ENCODE measurements around the gene B3GNT3.

Gene B3GNT3

DNA sequence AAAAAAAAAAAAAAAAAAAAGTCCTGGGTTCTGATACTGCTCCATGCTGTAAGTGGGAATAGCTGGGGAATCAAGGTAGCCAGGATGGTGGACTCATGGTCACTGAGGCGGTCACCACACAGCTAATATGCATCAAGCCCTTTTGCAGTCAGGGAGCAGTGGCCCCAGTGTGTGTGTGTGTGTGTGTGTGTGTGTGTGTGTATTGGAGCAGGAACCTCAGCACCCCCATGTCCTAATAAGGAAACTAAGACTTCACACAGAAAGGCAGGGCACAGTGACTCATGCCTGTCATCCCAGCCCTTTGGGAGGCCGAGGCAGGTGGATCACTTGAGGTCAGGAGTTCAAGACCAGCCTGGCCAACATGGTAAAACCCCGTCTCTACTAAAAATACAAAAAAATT lies 12.0 kb downstream of the B3GNT3 start:
- Histone ChIP-seq H3K27me3 (replicated peaks; ENCODE audit: insufficient read depth, low read length) (peaks cover 70% of the 10 kb centered on the region), H3K79me2 (ENCODE audit: low read length) (no peaks in the 10 kb centered on the region)
- TF ChIP-seq, protein P1, sequence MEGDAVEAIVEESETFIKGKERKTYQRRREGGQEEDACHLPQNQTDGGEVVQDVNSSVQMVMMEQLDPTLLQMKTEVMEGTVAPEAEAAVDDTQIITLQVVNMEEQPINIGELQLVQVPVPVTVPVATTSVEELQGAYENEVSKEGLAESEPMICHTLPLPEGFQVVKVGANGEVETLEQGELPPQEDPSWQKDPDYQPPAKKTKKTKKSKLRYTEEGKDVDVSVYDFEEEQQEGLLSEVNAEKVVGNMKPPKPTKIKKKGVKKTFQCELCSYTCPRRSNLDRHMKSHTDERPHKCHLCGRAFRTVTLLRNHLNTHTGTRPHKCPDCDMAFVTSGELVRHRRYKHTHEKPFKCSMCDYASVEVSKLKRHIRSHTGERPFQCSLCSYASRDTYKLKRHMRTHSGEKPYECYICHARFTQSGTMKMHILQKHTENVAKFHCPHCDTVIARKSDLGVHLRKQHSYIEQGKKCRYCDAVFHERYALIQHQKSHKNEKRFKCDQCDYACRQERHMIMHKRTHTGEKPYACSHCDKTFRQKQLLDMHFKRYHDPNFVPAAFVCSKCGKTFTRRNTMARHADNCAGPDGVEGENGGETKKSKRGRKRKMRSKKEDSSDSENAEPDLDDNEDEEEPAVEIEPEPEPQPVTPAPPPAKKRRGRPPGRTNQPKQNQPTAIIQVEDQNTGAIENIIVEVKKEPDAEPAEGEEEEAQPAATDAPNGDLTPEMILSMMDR (IDR thresholded peaks at IDR 0.05; ENCODE audit: low read length) = no peak
- TF ChIP-seq EZH2phosphoT487 (IDR thresholded peaks at IDR 0.05; ENCODE audit: low read length) (no peak), EZH2 (optimal IDR thresholded peaks at IDR 0.05; ENCODE audit: low read depth, low read length) (no peak)

DNA sequence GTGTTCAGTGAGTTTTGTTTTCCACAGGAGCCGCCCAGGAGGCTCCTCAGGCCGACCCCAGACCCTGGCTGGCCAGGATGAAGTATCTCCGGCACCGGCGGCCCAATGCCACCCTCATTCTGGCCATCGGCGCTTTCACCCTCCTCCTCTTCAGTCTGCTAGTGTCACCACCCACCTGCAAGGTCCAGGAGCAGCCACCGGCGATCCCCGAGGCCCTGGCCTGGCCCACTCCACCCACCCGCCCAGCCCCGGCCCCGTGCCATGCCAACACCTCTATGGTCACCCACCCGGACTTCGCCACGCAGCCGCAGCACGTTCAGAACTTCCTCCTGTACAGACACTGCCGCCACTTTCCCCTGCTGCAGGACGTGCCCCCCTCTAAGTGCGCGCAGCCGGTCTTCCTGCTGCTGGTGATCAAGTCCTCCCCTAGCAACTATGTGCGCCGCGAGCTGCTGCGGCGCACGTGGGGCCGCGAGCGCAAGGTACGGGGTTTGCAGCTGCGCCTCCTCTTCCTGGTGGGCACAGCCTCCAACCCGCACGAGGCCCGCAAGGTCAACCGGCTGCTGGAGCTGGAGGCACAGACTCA lies 12.9 kb downstream of the B3GNT3 start:
- TF ChIP-seq EZH2 (optimal IDR thresholded peaks at IDR 0.05; ENCODE audit: low read depth, low read length) (no peak), EZH2phosphoT487 (IDR thresholded peaks at IDR 0.05; ENCODE audit: low read length) (no peak)
- TF ChIP-seq, protein P1 (IDR thresholded peaks at IDR 0.05; ENCODE audit: low read length) = no peak
- no peak for DNase-seq
- Histone ChIP-seq H3K27ac (ENCODE audit: low read length) (no peak overlapping the region), H3K27me3 (replicated peaks; ENCODE audit: insufficient read depth, low read length) (peaks cover 70% of the 10 kb centered on the region), H3K4me1 (ENCODE audit: low read length) (no peaks in the 10 kb centered on the region), H3K4me2 (ENCODE audit: low read depth, low read length) (no peak overlapping the region), H4K20me1 (ENCODE audit: insufficient read depth, low read length) (no peaks in the 10 kb centered on the region), H3K9me2 (replicated peaks; ENCODE audit: insufficient read depth, low read length) (no peaks in the 10 kb centered on the region), H3F3A (ENCODE audit: insufficient read depth, low read length) (no peaks in the 10 kb centered on the region), H3K4me3 (ENCODE audit: low read length) (no peak overlapping the region), H3K79me2 (ENCODE audit: low read length) (no peaks in the 10 kb centered on the region), H3K9ac (ENCODE audit: low read length) (no peak overlapping the region), H2AFZ (ENCODE audit: low read length) (no peak overlapping the region), H3K9me3 (replicated peaks; ENCODE audit: insufficient read depth, low read length) (no peaks in the 10 kb centered on the region), H3K36me3 (replicated peaks; ENCODE audit: insufficient read depth, low read length) (no peaks in the 10 kb centered on the region)

More for the DNA sequence above, 12.0 kb downstream of the B3GNT3 start:
- no peak overlapping the region for H3K9ac ChIP-seq (ENCODE audit: low read length)
- H3K9me3 ChIP-seq (replicated peaks; ENCODE audit: insufficient read depth, low read length) = no peaks in the 10 kb centered on the region
- H3F3A ChIP-seq (ENCODE audit: insufficient read depth, low read length) = no peaks in the 10 kb centered on the region
- no peak overlapping the region for H3K4me3 ChIP-seq (ENCODE audit: low read length)
- no peak overlapping the region for H3K4me2 ChIP-seq (ENCODE audit: low read depth, low read length)
- H3K36me3 ChIP-seq (replicated peaks; ENCODE audit: insufficient read depth, low read length) = no peaks in the 10 kb centered on the region
- no peaks in the 10 kb centered on the region for H3K9me2 ChIP-seq (replicated peaks; ENCODE audit: insufficient read depth, low read length)
- no peaks in the 10 kb centered on the region for H3K4me1 ChIP-seq (ENCODE audit: low read length)
- no peak overlapping the region for H2AFZ ChIP-seq (ENCODE audit: low read length)
- no peak overlapping the region for H3K27ac ChIP-seq (ENCODE audit: low read length)
- no peaks in the 10 kb centered on the region for H4K20me1 ChIP-seq (ENCODE audit: insufficient read depth, low read length)
- DNase-seq = no peak

DNA sequence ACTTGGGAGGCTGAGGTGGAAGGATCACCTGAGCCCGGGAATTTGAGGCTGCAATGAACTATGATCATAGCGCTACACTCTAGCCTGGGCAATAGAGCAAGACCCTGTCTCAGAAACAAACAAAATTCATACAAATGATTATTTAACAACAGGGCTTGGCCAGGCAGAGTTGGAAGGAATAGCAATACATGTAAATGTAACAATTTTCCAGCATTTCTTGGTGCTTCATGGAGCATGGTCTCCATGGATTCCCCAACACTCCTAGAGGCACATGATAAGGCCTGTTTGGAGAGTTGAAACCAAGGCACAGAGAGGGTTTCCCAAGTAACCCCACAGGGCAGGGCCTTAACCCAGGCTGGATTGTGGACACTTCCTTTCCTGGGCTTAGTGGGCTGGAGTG lies 16.2 kb downstream of the B3GNT3 start:
- H3K4me2 ChIP-seq (ENCODE audit: low read depth, low read length) = no peak overlapping the region
- no peaks in the 10 kb centered on the region for H3K9me2 ChIP-seq (replicated peaks; ENCODE audit: insufficient read depth, low read length)
- no peaks in the 10 kb centered on the region for H4K20me1 ChIP-seq (ENCODE audit: insufficient read depth, low read length)

More for the DNA sequence above, 16.2 kb downstream of the B3GNT3 start:
- DNase-seq = no peak
- Histone ChIP-seq H2AFZ (ENCODE audit: low read length) (no peak overlapping the region), H3K9ac (ENCODE audit: low read length) (no peak overlapping the region), H3F3A (ENCODE audit: insufficient read depth, low read length) (no peaks in the 10 kb centered on the region), H3K36me3 (replicated peaks; ENCODE audit: insufficient read depth, low read length) (no peaks in the 10 kb centered on the region), H3K9me3 (replicated peaks; ENCODE audit: insufficient read depth, low read length) (no peaks in the 10 kb centered on the region), H3K4me3 (ENCODE audit: low read length) (no peak overlapping the region), H3K27me3 (replicated peaks; ENCODE audit: insufficient read depth, low read length) (peaks cover 68% of the 10 kb centered on the region), H3K4me1 (ENCODE audit: low read length) (no peaks in the 10 kb centered on the region), H3K27ac (ENCODE audit: low read length) (no peak overlapping the region), H3K79me2 (ENCODE audit: low read length) (no peaks in the 10 kb centered on the region)
- TF ChIP-seq, protein P1 (IDR thresholded peaks at IDR 0.05; ENCODE audit: low read length) = no peak
- no peak for TF ChIP-seq EZH2phosphoT487 (IDR thresholded peaks at IDR 0.05; ENCODE audit: low read length)
- no peak for TF ChIP-seq EZH2 (optimal IDR thresholded peaks at IDR 0.05; ENCODE audit: low read depth, low read length)

Measured in MM.1S (cell line).